Right lung (tissue), 5 donors: ENCODE measurements around the gene ROR2. TPM values are rescaled to one million over a fixed set of nuclear protein-coding genes. Genes with fewer than 3 reads are reported as not detected.
"Not testable (repeated sequence)": the region's sequence is repeated elsewhere in the genome, so short reads cannot be mapped to it uniquely, and the experiment has no call there.

ENCODE experiments used
- DNase-seq, 2 donors: peaks; one replicate each; pipeline ENCODE4 v3.0.0-alpha.2; 2013
- polyA plus RNA-seq, 5 donors: library from polyadenylated mRNA; unstranded; fragments of 120-200 nt; gene quantifications; one replicate each; pipeline versions ENCODE4 v1.2.1 to v1.2.3, GENCODE V29; 2013; ENCODE audit warnings: inconsistent platforms in 1 of 5, low replicate concordance in 1 of 5; ENCODE audit not compliant: insufficient read length in 5 of 5, insufficient read depth in 1 of 5

ROR2 gene
- polyA plus RNA-seq, 5 donors: 24.4 to 33.5 (median 29.7) TPM

DNA sequence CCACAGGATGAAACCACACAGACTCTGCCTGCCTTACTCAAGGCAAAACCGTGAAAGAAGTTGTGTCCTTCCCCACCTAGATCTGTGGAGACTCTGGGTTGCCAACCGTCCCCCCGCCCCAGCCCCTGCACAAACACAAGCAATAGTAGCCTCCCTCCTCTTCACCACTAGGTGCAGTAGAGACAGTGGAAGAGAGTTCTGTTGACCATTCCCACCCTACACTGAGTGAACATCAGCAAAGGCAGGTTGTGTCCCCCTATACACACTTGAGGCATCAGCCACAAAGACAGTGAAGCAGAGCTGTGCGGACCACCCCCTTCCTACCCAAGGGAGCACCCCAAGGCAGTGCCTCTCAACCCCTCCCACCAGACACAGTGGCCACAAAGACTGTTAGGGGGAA, 302.7 kb downstream of the ROR2 start:
- DNase-seq: no peak

DNA sequence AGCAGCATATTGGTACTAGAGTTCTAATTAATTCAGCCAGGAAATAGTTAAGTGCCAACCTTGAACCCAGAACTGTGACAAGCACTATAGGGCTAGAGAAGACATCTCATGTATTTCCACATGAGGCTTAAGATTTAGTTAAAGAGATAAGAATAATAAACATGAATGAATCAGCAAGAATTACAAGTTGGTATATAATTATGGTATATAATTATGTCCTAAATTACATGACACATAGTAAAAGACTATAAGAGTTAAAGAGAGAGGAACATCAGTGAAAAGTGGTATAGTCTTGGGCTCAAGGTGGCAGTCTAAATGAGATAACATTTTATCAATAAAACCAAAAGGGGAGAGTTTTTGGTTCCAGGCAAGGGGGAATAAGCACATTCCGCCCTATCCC, 303.3 kb downstream of the ROR2 start:
- no peak for DNase-seq

DNA sequence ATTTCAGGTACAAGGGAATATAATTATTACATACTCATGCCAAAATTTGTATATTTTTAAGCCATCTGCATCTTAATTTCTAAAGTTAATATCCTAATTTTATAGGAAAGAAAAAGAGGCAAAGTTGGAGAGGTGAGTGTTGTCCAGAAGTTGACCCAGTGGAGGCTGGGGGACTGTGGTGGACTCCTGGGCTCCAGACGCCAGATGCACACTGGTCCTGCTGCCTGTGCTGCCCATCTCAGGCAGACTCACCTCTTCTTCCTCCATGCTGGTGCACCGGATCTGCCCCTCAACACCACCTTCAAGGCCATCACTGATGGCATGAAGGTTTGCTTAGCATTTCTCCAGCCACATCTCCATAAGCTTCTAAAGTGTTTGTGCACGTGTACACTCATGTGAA, 305.6 kb downstream of the ROR2 start:
- no peak for DNase-seq

DNA sequence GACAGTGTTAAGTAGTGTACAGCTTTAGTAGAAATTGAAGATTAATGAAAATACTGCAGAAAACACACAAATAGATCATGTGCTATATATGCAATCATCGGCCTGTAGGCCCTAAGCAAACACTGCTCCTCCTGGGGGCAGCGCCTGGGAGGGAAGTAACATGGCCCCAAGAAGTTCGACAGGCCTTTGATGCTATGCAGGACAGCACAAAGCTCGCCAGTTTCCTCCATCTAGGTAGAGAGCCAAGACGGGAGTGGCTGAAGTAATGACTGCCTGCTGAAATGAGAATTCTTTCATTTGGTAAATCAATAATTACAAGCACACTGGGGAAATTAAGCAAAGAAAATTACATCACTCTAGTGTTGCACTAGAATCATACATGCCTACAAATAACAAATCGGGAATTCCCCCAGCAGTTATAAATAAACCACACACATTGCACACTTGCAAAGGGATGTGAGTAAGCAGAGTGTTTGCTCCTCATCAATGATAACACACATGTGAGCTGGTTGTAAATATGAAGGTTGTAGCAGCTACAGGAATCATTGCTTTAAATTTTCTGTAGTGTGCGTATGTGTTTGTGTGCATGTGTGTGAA, 306.4 kb downstream of the ROR2 start:
- no peak for DNase-seq

DNA sequence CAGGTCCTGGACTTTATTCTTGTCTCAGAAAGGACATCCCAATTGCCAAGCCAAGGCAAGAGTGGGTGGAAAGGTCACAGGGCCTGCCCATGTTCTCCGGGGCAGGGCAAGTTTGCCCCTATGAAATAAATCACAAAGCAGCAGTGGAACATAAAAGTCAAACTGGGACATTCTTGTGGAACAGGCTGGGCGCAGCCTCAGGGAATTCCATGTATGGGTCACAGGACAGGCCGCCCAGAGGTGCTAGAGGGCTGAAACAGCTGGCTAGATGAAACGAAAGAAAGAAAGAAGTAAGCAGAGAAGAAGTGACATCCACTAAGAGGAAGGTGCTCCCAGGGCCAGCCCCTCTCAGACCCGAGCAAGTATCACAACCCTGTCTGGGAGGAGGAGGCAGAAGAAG, 307.3 kb downstream of the ROR2 start:
- DNase-seq: no peak

DNA sequence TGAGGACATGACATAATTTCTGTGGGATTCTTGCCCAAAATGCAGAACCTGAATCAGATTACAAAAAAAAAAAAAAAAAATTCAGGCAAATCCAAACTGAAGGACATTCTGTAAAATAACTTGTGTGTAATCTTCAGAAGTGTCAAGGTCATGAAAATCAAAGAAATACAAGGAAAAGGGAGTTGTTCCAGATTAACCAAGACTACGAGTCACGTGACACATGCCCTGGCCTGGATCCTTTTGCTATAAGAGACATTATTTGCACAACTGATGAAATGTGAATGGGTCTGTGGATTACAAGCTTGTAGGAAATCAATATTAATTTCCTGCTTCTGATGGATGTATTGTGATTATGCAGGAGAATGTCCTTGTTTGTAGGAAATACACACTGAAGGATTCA, 309.6 kb downstream of the ROR2 start:
- no peak for DNase-seq

DNA sequence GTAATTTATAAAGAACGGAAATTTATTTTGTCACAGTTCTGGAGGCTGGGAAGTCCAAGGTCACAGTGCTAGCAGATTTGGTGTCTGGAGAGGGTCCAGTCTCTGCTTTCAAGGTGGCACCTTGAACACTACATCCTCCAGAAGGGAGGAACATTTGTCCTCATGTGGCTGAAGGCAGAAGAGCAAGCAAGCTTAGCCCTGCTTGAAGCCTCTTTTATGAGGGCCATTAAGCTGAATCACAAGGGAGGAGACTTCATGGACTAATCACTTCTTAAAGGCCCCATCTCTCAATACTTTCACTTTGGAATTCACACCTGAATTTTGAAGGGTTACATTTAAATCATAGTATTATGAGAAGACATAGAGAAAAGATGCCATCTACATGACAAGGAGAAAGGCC, 311.0 kb downstream of the ROR2 start:
- no peak for DNase-seq

DNA sequence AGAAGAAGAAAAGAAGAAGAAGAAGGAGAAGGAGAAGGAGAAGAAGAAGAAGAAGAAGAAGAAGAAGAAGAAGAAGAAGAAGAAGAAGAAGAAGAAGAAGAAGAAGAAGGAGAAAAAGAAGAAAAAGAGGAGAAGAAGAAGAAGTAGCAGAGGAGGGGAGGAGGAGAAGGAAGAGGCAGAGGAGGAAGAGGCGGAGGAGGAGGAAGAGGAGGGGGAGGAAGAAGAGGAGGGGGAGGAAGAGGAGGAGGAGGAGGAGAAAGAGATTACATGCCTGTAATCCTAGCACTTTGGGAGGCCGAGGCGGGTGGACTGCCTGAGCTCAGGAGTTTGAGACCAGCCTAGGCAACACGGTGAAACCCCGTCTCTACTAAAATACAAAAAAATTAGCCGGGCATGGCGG, 315.2 kb downstream of the ROR2 start:
- not testable (repeated sequence) for DNase-seq

DNA sequence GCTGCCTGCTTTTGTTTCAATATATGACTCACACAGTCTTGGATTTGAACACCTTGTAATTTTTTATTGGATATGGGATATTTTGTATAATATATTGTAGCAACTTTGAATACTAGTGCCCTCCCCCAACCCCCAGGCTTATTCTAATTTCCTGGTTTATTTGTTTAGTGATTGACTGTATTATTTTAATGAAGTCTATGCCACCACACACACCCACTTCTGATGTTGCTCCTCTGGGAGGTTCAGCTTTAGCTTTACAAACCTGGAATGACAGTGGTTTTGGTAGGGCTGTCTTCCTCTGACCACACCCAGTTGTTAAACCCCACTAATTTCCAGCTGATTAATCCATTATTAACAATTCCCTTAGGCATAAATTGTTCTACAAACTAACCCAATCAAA, 320.3 kb downstream of the ROR2 start:
- DNase-seq: no peak

DNA sequence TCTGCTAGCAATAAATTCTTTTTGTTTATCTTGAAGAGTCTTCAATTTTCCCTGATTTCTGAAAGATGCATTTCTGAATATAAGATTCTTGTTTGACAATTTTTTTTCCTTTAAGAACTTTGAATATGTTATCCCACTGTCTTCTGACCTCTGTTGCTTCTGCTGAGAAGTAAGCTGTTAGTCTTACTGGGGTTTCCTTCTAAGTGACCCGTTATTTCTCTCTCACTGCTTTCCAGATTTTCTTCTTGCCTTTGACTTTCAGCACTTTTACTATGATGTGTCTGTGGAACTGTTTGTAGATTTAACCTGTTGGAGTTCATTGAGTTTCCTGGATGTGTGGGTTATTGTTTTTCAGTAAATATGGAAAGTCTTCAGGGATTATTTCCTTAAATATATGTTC, 321.1 kb downstream of the ROR2 start:
- DNase-seq: no peak

DNA sequence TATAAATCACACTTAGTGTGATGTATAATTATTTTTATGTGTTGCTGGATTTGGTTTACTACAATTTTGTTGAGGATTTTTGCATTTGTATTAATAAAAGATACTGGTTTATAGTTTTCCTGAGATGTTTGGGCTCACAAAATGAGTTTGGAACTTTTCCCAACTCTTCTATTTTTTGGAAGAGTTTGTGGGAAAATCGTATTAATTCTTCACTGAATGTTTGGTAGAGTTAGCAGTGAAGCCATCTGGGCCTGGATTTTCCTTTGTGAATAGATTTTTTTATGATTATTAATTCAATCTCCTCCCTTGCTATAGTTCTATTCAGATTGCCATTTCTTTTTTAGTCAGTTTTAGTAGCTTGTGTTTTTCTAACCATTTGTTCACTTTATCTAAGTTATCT, 324.7 kb downstream of the ROR2 start:
- DNase-seq: no peak

DNA sequence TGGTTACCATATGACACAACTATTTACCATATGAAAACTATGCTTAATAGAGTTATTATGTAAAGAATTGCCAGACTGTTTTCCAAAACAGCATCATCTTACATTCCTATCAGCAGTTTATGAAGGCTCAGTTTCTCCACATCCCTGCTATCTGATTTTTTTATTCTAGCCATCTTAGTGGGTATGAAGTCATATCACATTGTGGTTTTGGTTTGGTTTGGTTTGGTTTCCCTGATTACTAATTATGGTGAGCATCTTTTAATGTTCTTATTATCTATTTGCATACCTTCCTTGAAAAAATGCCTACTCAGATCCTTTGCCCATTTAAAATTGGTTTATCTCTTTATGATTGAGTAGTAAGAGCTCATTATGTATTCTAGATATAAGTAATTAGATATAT, 327.0 kb downstream of the ROR2 start:
- no peak for DNase-seq

DNA sequence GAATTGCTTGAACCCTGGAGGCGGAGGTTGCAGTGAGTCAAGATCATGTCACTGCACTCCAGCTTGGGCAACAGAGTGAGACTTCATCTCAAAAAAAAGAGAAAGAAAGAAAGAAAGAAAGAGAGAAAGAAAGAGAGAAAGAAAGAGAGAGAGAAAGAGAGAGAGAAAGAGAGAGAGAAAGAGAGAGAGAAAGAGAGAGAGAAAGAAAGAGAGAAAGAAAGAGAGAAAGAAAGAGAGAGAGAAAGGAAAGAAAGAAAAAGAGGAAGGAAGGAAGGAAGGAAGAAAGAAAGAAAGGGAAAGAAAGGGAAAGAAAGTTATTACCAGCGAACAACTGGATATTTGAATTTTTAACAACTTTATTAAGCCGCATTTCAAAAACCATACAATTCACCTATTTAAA, 327.9 kb downstream of the ROR2 start:
- not testable (repeated sequence) for DNase-seq

DNA sequence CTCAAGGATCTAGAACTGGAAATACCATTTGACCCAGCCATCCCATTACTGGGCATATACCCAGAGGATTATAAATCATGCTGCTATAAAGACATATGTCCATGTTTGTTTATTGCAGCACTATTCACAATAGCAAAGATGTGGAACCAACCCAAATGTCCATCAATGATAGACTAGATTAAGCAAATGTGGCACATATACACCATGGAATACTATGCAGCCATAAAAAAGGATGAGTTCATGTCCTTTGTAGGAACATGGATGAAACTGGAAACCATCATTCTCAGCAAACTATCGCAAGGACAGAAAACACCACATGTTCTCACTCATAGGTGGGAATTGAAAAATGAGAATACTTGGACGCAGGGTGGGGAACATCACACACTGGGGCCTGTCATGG, 336.0 kb downstream of the ROR2 start:
- DNase-seq: not testable (repeated sequence)

DNA sequence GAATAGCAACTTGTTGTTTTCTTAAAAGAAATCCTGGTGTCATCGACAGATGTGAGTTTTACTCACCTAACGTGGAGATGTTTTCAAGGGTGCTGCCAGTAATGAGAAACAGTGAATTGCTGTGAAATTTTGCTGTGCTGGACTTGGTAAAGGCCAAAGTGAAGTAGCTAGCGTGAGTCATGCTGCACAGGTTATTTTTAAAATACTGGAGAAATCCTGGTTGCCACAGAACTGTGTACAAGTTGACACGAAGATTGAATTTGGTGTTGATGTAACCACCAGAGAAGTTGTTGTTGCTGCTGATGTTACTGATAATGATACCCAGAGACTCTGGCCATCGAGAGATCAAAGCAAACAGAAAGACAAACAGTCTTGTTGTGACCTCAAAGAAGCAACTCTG, 338.4 kb downstream of the ROR2 start:
- DNase-seq: no peak

DNA sequence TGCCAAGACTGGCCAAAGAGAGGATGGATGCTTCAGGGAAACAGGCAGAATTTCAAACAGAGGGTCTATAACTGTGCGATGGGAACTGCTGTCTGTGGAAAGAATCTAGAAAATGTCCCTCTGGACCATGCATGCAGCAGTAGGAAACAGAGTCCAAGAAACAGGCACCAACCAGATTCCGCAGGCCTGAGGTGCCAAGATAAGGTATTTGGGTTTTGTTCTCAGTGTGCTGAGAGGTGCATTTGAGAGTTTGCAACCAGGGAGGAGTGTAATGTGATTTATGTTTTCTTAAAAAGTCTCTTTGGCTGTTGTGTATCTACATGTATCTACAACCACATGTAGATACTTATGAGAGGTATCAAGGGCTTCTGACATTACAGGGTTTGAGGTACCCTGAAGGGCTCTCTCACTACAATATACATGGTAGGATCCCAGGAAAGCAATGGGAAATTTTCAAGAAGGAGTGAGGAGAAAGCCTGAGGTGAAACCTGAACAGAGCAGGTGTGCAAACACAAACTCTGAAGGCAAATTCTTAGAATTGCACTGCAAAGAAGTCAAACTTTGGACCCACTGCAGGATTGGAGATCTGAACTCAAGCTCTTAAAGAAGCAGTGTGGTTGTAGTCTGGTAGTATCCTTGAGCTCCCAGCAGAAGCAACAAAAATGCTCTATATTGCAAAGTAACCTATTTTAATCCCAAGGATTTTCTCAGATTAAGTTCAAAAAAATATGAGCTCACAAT, 343.6 kb downstream of the ROR2 start:
- DNase-seq: no peak

DNA sequence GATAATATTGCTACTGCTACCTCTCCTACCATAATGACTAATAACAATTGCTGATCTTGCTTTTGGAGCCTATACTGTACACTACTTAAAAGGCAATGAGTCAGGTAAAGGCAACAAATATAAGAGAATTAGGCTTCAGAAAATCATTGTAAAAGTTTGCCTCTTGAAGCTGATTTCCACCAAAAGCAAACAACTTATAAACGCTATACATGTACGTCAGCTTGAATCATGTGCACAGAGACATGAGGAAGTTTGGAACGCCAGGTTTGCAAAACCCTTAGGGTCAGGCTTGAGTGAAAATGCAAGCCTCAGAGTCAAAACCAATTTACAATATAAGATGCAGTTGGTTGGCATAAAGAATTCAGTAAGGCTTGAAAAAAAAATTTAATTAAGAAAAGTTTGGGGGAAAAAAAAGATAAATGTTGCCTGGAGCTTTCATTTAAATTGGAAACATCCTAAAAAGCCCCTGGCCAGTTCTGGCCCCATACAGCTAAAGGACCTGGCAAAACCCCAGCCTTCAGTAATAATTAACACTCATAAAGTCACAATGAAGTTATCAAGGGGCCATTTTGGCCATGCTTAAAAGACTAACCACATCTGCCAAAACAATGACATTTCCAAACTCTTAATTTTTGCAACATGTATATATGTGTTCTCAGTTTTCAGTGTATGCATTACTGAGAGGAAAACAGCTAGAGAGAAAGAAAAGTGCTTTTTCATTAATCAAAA, 345.4 kb downstream of the ROR2 start:
- no peak for DNase-seq

DNA sequence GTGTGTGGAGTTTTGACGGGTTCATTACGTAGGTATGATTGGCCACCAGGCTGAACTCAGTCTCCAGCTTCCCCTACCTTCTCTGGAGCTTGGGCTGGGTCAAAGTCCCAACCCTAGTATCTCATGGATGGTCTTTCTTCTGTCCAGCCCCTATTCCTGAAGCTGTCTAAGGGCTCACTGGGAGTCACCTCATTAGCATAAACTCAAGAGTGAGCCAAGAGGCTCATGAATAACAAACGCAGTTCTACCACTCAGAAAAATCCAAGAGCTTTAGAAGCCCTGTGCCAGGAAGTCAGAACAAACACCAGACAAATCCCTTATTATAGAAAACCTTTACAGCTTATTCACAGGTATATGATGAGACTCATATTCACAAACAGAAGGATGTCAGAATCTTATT, 346.1 kb downstream of the ROR2 start:
- DNase-seq: no peak

DNA sequence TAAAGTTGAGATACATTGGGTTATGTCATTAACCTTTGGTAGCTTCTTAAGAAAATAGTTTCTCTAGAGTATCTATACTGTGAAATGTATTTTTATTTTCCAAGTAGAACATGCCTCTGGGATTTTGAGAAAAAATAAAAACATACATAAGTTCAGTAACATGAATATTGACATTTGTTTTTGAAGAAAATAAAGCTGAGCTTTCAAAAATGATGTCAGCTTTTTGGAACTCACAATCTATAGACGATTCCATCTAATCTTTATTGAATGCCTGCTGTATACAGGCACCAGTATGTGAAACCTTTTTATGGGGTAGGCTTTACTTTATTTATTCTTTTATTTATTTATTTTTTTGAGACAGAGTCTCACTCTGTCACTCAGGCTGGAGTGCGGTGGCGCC, 350.5 kb downstream of the ROR2 start:
- DNase-seq: no peak

DNA sequence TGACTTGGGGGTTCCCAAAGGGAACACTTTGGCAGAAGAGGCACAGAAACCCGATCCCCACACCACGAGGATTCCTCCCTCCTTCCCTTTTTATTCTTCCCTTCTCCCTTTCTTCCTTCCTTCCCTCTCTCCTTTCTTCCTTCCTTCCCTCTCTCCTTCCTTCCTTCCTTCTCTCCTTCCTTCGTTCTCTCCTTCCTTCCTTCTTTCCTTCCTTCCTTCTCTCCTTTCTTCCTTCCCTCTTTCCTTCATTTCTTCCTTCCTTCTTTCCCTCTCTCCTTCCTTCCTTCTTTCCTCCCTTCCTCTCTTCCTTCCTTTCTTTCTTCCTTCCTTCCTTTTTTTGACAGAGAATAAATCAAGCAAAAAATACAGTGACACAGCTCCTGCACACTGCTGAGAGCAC, 358.4 kb downstream of the ROR2 start:
- DNase-seq: no peak

DNA sequence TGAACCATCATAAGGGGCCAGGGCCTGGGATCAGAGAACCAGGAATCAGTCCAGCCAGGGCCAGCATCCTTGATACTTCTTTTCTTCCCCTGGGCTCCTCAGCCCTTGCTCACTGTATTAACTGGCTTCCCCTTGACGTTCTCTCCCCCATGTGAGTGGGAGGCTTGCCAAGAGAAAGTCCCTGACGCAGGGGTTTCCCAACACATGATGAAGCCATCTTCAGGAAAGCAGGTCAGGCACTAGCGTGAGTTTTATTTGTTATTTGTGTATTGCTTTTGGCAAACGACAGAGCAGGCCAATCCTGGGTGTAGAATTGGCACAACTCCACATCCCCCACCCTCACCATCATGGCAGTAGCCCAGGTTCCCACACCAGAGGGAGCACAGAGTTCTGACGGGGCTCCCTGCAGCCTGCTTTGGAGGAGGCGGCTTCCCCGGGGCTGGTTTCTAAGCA, 360.9 kb downstream of the ROR2 start:
- DNase-seq: peak; percentile 38 to 56

DNA sequence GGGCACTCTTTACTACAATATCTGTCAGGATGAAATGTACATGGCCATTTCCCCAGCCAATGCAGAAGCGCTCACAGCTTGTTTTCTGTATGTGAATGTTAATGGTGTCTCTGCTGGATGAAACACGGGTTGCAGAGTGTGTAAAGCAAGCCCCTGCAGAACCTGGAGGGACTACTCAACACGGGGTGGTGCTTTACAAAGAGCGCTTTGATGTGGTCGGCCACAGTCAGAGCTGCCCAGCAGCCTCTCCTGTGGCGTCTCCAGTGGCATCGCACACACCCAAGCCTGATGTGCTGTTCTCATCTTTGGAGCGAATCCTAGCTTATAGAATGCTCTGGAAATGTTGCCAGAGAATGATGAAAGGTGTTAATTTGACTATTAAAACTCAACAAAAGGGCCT, 363.7 kb downstream of the ROR2 start:
- DNase-seq: no peak

DNA sequence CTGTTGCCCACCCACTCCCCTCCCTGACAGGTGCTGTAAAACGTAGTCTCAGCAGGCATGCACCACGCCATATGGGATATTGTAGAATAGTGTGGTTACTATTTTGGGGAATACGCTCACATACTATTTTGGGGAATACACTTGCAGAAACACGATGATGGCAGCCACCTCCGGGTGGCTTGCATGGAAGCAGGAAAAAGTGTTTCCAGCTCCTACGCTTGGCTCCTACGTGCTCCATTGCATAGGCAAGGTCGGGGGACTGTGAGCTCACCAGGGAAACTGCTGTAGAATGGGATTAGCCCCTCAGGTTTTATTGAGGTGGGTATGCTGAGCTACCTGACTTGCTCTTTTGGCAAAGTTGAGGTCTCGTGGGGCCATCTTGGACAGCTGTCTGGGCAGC, 366.1 kb downstream of the ROR2 start:
- no peak for DNase-seq
